ENCODE data around the gene NANP. TPM values are rescaled to one million over a fixed set of nuclear protein-coding genes. Genes with fewer than 3 reads are reported as not detected.

The NANP gene
- total RNA-seq, 1 experiment from 2014 or later, result 7.1 TPM

GRCh38 chr20:25629816-25630499 is 6.1 kb upstream of the NANP start:
- H3K18ac ChIP-seq (ENCODE audit: insufficient read length, low read depth, low read length), result no peak overlapping the region
- DNase-seq, result no peak
- no peak overlapping the region for H4K5ac ChIP-seq (ENCODE audit: insufficient read length, low read depth, low read length)
- Mint-ChIP-seq H3K4me3 (no peak overlapping the region), H3K4me1 (peaks cover 15 to 17% of the 10 kb centered on the region in 2 experiments), H3K36me3 (ENCODE audit: insufficient read depth in 1 of 3, low read depth in 3 of 3) (peaks cover 11 to 26% (median 22%) of the 10 kb centered on the region in 3 experiments), H3K9me3 (peaks cover 15 to 27% of the 10 kb centered on the region in 2 experiments; a peak in 4 of 5 replicates), H3K27ac (no peak overlapping the region), H3K27me3 (ENCODE audit: low read depth) (no peaks in the 10 kb centered on the region; the same call in 1 of the 2 replicates)
- H4K20me1 ChIP-seq (ENCODE audit: control insufficient read depth, insufficient read depth, insufficient read length), result peaks cover 2% of the 10 kb centered on the region
- WGBS (ENCODE audit: extremely low coverage, insufficient read length, low lambda C conversion rate), result no CpG with 5 or more reads among the region's 8 CpGs
- H2BK20ac ChIP-seq (ENCODE audit: low read depth, low read length, poor library complexity, severe bottlenecking), result no peak overlapping the region
- H2BK120ac ChIP-seq (ENCODE audit: low read depth, low read length, poor library complexity, severe bottlenecking), result no peak overlapping the region
- no peak overlapping the region for H2AK5ac ChIP-seq (ENCODE audit: insufficient read length, low read length)
- H3K23me2 ChIP-seq (ENCODE audit: insufficient read length, low read depth, low read length, poor library complexity, severe bottlenecking), result no peaks in the 10 kb centered on the region
- no peaks in the 10 kb centered on the region for H3K27me3 ChIP-seq (ENCODE audit: insufficient read depth, low read length)
- no peak overlapping the region for H3K14ac ChIP-seq (ENCODE audit: insufficient read depth, low read length)
- H3K4me2 ChIP-seq (ENCODE audit: insufficient read depth, insufficient read length, low read length), result no peak overlapping the region
- H4K91ac ChIP-seq (ENCODE audit: insufficient read length, low read depth, low read length), result no peak overlapping the region
- no peak overlapping the region for H3K27ac ChIP-seq (ENCODE audit: insufficient read length, low read depth, low read length)
- no peak overlapping the region for H3K4ac ChIP-seq (ENCODE audit: low read depth, low read length)
- H3K79me1 ChIP-seq (ENCODE audit: insufficient read depth, low read depth, low read length, poor library complexity, severe bottlenecking), result no peaks in the 10 kb centered on the region
- H2AFZ ChIP-seq (ENCODE audit: low read length), result no peak overlapping the region
- no peak overlapping the region for H2BK15ac ChIP-seq (ENCODE audit: low read depth, low read length)
- H3K56ac ChIP-seq (ENCODE audit: insufficient read length, low read depth, low read length), result no peak overlapping the region
- H3K9me3 ChIP-seq (ENCODE audit: control insufficient read depth, low read depth, low read length), result peaks cover 6% of the 10 kb centered on the region
- no peaks in the 10 kb centered on the region for H3K4me1 ChIP-seq (ENCODE audit: insufficient read depth, low read length)
- H2BK5ac ChIP-seq (ENCODE audit: insufficient read length, low read length), result no peak overlapping the region
- no peak overlapping the region for H3K23ac ChIP-seq (ENCODE audit: insufficient read length, low read depth, low read length)
- no peak overlapping the region for H4K8ac ChIP-seq (replicated peaks; ENCODE audit: insufficient read length, low read depth, low read length)
- TF ChIP-seq CTCF (conservative IDR thresholded peaks at IDR 0.05), result no peak
- H3K79me2 ChIP-seq (ENCODE audit: insufficient read depth, low read length), result peaks cover 2% of the 10 kb centered on the region; the same call in 1 of the 2 replicates
- H2BK12ac ChIP-seq (ENCODE audit: insufficient read length, low read depth, low read length), result no peak overlapping the region
- no peak overlapping the region for H3T11ph ChIP-seq (ENCODE audit: low read length)
- no peak overlapping the region for H3K9ac ChIP-seq (ENCODE audit: extremely low read depth, insufficient read length, low read length)
